GM13977 (cell line): ENCODE results near the gene WNK1.

Experiments
- DNase-seq: peaks from one replicate; pipeline ENCODE4 v3.0.0; 2012; ENCODE audit warnings: low spot score
- in situ Hi-C: fragments of 300-500 bp; cut with MboI; formaldehyde crosslinking; loops from one replicate; pipeline ENCODE4 v1.12.0; 2022; ENCODE audit warnings: low sequenced_read_pairs, low pct_unique_long_range_greater_than_20kb, mixed read lengths, inconsistent platforms; ENCODE audit not compliant: unreplicated experiment
- TF ChIP-seq, protein P1 (sequence below): IDR thresholded peaks from 2 replicates; pipeline ENCODE4 v1.5.1; 2012; ENCODE audit warnings: mild to moderate bottlenecking, control low read depth; ENCODE audit not compliant: insufficient read depth; ENCODE audit errors: extremely low read depth, missing control alignments

The WNK1 gene

GRCh38 chr12:802242-803120 is 50.1 kb downstream of the WNK1 start:
- TF ChIP-seq, protein P1, sequence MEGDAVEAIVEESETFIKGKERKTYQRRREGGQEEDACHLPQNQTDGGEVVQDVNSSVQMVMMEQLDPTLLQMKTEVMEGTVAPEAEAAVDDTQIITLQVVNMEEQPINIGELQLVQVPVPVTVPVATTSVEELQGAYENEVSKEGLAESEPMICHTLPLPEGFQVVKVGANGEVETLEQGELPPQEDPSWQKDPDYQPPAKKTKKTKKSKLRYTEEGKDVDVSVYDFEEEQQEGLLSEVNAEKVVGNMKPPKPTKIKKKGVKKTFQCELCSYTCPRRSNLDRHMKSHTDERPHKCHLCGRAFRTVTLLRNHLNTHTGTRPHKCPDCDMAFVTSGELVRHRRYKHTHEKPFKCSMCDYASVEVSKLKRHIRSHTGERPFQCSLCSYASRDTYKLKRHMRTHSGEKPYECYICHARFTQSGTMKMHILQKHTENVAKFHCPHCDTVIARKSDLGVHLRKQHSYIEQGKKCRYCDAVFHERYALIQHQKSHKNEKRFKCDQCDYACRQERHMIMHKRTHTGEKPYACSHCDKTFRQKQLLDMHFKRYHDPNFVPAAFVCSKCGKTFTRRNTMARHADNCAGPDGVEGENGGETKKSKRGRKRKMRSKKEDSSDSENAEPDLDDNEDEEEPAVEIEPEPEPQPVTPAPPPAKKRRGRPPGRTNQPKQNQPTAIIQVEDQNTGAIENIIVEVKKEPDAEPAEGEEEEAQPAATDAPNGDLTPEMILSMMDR = no peak
- in situ Hi-C loops = loop anchor here (25.0 kb wide), 1 partner anchor 285 kb away; no protein-coding TSS in a partner anchor
- DNase-seq = no peak

DNA sequence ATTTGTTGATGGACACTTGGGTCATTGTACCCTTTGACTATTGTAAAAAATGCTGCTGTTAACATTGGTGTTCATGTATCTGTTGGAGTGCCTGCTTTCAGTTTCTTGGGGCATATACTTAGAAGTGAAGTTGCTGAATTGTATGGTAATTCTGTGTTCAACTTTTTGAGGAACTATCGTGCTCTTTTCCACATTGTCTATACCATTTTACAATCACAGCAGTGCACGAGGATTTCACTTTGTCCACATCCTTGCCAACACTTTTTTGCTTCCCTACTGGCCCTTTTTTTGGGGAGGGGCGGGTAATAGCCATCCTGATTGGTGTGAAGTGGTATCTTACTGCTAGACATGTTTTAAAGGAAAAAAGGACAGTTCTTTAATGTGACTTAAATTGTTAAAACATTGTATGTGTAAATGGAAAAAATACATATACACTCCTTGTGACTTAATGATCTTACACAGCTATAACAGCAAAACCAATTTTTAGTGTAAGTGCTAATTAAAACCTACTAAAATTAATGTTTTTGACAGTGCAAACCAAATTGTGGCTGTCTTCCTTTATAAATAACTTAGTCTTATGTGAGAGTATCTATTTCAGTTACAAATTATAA is 52.7 kb downstream of the WNK1 start:
- TF ChIP-seq, protein P1 = no peak
- in situ Hi-C loops = loop anchor here (25.0 kb wide), 1 partner anchor 282 kb away; no protein-coding TSS in a partner anchor
- no peak for DNase-seq

GRCh38 chr12:806200-806791 is 53.9 kb downstream of the WNK1 start:
- TF ChIP-seq, protein P1 = no peak
- no peak for DNase-seq
- in situ Hi-C loops = loop anchor here (25.0 kb wide), 1 partner anchor 281 kb away; no protein-coding TSS in a partner anchor

DNA sequence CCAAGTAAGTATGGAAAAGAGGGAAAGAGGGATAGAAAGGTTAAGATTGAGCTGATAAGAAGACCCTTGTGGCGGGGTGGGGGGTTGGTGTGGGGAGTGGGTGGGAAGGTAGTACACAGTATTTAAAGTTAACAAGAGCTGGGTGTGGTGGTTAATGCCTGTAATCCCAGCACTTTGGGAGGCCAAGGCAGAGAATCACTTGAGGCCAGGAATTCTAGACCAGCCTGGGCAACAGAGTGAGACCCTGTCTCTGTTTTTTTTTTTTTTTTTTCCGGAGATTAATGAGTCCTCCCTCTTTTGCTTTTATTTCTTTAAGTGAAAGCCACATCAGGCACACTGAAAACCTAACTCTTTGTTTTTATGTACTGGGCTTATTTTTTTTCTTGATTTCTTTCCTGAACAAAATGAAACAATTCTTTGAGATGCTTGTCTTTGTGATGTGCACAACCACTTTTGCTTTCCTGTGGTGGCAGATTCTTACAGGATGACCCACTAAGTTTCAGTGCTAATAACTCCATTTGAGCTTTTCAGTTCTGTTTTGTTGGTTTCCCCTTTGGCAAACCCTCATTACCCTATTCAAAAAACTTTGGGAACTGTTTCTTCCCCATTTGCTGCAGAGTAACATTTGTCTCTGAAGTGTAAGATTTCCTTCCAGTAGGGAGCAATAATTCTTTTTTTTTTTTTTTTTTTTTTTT is 54.8 kb downstream of the WNK1 start:
- TF ChIP-seq, protein P1 = no peak
- in situ Hi-C loops = loop anchor here (25.0 kb wide), 1 partner anchor 280 kb away; no protein-coding TSS in a partner anchor
- DNase-seq = no peak

DNA sequence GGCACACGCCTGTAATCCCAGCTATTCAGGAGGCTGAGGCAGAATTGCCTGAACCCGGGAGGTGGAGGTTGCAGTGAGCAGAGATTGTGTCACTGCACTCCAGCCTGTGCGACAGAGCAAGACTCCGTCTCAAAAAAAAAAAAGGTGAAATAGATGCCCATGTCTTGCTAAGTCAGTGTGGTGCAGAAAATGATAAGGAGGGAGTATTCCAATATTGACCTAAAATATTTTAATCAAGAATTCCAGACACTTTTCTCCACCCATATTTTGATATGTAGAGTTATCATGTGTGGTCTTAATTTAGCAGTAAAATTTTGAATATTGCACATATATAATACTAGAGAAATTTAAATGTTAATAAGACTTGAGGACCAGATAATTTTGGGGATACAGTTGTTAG is 57.7 kb downstream of the WNK1 start:
- TF ChIP-seq, protein P1 = no peak
- no peak for DNase-seq
- in situ Hi-C loops = loop anchor here (5.0 to 25.0 kb wide), 2 partner anchors 238 to 277 kb away; no protein-coding TSS in a partner anchor
